Trophoblast cell (in vitro differentiated cells and primary cell): ENCODE results near the gene PPP1R13B.

Experiments used
- DNase-seq, 2 donors: peaks; one replicate each; pipeline ENCODE4 v3.0.0-alpha.2; 2016
- H2AFZ ChIP-seq: 2 replicates; pipeline ENCODE4 v1.6.1; 2013; ENCODE audit warnings: low read length, moderate library complexity, mild to moderate bottlenecking; ENCODE audit not compliant: insufficient read depth, poor library complexity
- H2AK5ac ChIP-seq: 2 replicates; pipeline ENCODE4 v1.6.1; 2013; ENCODE audit warnings: mild to moderate bottlenecking, low read length
- H2BK120ac ChIP-seq: 2 replicates; pipeline ENCODE4 v1.6.1; 2013; ENCODE audit warnings: low read length, mild to moderate bottlenecking, moderate library complexity; ENCODE audit not compliant: insufficient read depth, poor library complexity
- H2BK12ac ChIP-seq: 2 replicates; pipeline ENCODE4 v1.6.1; 2013; ENCODE audit warnings: mild to moderate bottlenecking, low read length, moderate library complexity
- H2BK5ac ChIP-seq: 2 replicates; pipeline ENCODE4 v1.6.1; 2013; ENCODE audit warnings: low read length, low read depth, moderate library complexity, mild to moderate bottlenecking; ENCODE audit not compliant: poor library complexity
- H3K14ac ChIP-seq: 2 replicates; pipeline ENCODE4 v1.6.1; 2013; ENCODE audit warnings: mild to moderate bottlenecking, low read length
- H3K18ac ChIP-seq: 2 replicates; pipeline ENCODE4 v1.6.1; 2013; ENCODE audit warnings: mild to moderate bottlenecking, low read length
- H3K23ac ChIP-seq: 2 replicates; pipeline ENCODE4 v1.6.1; 2013; ENCODE audit warnings: low read length
- H3K27ac ChIP-seq: 2 replicates; pipeline ENCODE4 v1.5.1; 2013; ENCODE audit warnings: low read depth, mild to moderate bottlenecking, inconsistent platforms, low read length, moderate library complexity
- H3K27me3 ChIP-seq: 2 replicates; pipeline ENCODE4 v1.6.1; 2013; ENCODE audit warnings: inconsistent platforms, mild to moderate bottlenecking, low read length, moderate library complexity; ENCODE audit not compliant: insufficient read depth
- H3K36me3 ChIP-seq, 2 experiments: 1 replicate in 1 of 2; 2 replicates in 1 of 2; pipeline ENCODE4 v1.6.1; 2013; ENCODE audit warnings: low read length in 2 of 2, mild to moderate bottlenecking in 2 of 2, moderate library complexity in 1 of 2; ENCODE audit not compliant: insufficient read depth in 2 of 2, control insufficient read depth in 1 of 2
- H3K4ac ChIP-seq: 2 replicates; pipeline ENCODE4 v1.6.1; 2013; ENCODE audit warnings: low read depth, mild to moderate bottlenecking, low read length, moderate library complexity
- H3K4me1 ChIP-seq, 2 experiments: 1 replicate in 1 of 2; 2 replicates in 1 of 2; pipeline ENCODE4 v1.6.1; 2013; ENCODE audit warnings: low read length in 2 of 2, mild to moderate bottlenecking in 2 of 2, moderate library complexity in 1 of 2; ENCODE audit not compliant: insufficient read depth in 2 of 2, control insufficient read depth in 1 of 2
- H3K4me2 ChIP-seq: 2 replicates; pipeline ENCODE4 v1.6.1; 2013; ENCODE audit warnings: inconsistent platforms, mild to moderate bottlenecking, low read length, moderate library complexity
- H3K4me3 ChIP-seq: 2 replicates; pipeline ENCODE4 v1.5.1; 2013; ENCODE audit warnings: mild to moderate bottlenecking, low read depth, low read length, inconsistent platforms
- H3K79me1 ChIP-seq: one replicate; pipeline ENCODE4 v1.6.1; 2013; ENCODE audit warnings: low read length
- H3K79me2 ChIP-seq: 2 replicates; pipeline ENCODE4 v1.6.1; 2013; ENCODE audit warnings: low read length, mild to moderate bottlenecking; ENCODE audit not compliant: control insufficient read depth, insufficient read depth, poor library complexity
- H3K9ac ChIP-seq: 2 replicates; pipeline ENCODE4 v1.6.1; 2013; ENCODE audit warnings: mild to moderate bottlenecking, low read length
- H3K9me3 ChIP-seq: 2 replicates; pipeline ENCODE4 v1.6.1; 2013; ENCODE audit warnings: low read depth, mild to moderate bottlenecking, control low read depth, inconsistent platforms, low read length; ENCODE audit not compliant: insufficient read depth
- H4K12ac ChIP-seq: 2 replicates; pipeline ENCODE4 v1.6.1; 2013; ENCODE audit warnings: low read depth, mild to moderate bottlenecking, low read length, moderate library complexity
- H4K8ac ChIP-seq: 2 replicates; pipeline ENCODE4 v1.6.1; 2013; ENCODE audit warnings: low read depth, mild to moderate bottlenecking, low read length, moderate library complexity
- H4K91ac ChIP-seq: one replicate; pipeline ENCODE4 v1.6.1; 2013; ENCODE audit warnings: low read depth, mild to moderate bottlenecking, low read length, moderate library complexity
- WGBS: extraction: QIAGEN DNeasy Blood & Tissue Kit; methylation state at CpG from one replicate; pipeline ENCODE4 v1.1.7; 2013; ENCODE audit warnings: missing lambda C conversion rate; ENCODE audit not compliant: insufficient read length, insufficient coverage; ENCODE audit errors: extremely low coverage; 5-methylcytosine and 5-hydroxymethylcytosine counted together

Gene PPP1R13B

DNA sequence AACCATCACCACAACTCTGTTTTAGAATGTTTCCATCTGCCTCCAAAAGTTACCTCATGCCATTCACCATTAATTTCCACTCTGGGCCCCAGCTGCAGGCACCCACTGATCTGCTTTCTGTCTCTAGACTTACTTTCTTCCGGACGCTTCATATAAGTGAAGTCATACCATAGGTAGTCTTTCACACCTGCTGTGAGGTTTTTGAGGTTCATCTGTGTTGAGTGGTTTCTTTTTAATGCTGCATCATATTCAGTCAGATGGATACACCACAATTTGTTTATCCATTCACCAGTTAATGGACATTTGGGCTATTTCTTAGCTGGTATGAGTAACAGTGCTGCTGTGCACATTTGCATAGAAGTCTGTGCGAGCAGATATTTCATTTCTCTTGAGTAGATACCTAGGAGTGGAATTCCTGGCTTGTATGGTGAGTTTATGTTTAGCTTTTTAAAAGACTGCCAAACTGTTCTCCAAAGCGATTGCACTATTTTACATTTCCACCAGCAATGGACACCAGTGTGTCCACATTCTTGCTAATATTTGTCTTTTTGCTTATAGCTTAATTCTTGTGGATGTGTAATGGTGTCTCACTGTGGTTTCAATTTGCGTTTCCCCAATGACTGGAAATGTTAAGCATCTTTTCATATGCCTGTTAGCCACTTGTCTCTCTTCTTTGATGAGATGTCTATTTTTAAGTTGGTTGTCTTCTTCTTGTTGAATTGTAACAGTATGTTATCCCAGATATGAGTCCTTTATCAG is 83.5 kb downstream of the PPP1R13B start:
- H4K8ac ChIP-seq, result no peak overlapping the region
- no peak overlapping the region for H2BK12ac ChIP-seq
- H2BK120ac ChIP-seq, result no peak overlapping the region
- H3K79me2 ChIP-seq, result no peaks in the 10 kb centered on the region
- H3K36me3 ChIP-seq, result no peaks in the 10 kb centered on the region
- DNase-seq, result no peak
- no peak overlapping the region for H4K91ac ChIP-seq
- H3K9ac ChIP-seq, result no peak overlapping the region
- H4K12ac ChIP-seq, result no peak overlapping the region
- no peak overlapping the region for H3K23ac ChIP-seq
- H3K4me3 ChIP-seq, result no peak overlapping the region
- no peak overlapping the region for H3K27ac ChIP-seq
- WGBS, result no CpG with 5 or more reads among the region's 5 CpGs
- H3K18ac ChIP-seq, result no peak overlapping the region
- H3K9me3 ChIP-seq, result peaks cover 2% of the 10 kb centered on the region
- no peak overlapping the region for H3K14ac ChIP-seq
- H3K27me3 ChIP-seq, result no peaks in the 10 kb centered on the region
- H3K79me1 ChIP-seq, result no peaks in the 10 kb centered on the region
- H3K4ac ChIP-seq, result no peak overlapping the region
- H2BK5ac ChIP-seq, result no peak overlapping the region
- no peak overlapping the region for H2AFZ ChIP-seq
- no peak overlapping the region for H3K4me2 ChIP-seq
- H2AK5ac ChIP-seq, result no peak overlapping the region
- H3K4me1 ChIP-seq, result no peaks in the 10 kb centered on the region

DNA sequence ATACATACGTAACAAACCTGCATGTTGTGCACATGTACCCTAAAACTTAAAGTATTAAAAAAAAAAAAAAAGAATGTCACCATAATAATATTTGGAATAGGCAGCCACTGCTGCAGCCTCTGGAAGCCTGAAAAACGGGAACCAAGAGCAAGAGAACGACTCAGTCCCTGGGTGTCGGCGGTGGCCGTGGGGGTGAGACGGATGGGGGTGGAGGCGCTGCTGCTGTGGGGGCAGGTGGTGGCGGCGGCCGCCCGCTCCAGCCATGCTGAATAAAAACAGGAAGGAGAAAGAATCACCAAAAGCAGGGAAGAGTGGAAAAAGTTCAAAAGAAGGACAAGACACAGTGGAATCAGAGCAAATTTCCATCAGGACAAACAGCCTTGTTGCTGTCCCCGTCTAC is 84.8 kb downstream of the PPP1R13B start:
- Histone ChIP-seq H3K4ac (no peak overlapping the region), H3K23ac (no peak overlapping the region), H4K8ac (no peak overlapping the region), H3K14ac (no peak overlapping the region), H3K27ac (no peak overlapping the region), H4K91ac (no peak overlapping the region), H4K12ac (no peak overlapping the region), H3K9me3 (peaks cover 2% of the 10 kb centered on the region), H2AFZ (no peak overlapping the region), H3K79me2 (no peaks in the 10 kb centered on the region), H3K4me1 (no peaks in the 10 kb centered on the region), H3K9ac (no peak overlapping the region), H3K4me3 (no peak overlapping the region), H3K79me1 (no peaks in the 10 kb centered on the region), H2BK5ac (no peak overlapping the region), H3K18ac (no peak overlapping the region), H3K27me3 (no peaks in the 10 kb centered on the region), H3K36me3 (no peaks in the 10 kb centered on the region), H2BK120ac (no peak overlapping the region), H3K4me2 (no peak overlapping the region), H2BK12ac (no peak overlapping the region), H2AK5ac (no peak overlapping the region)
- no peak for DNase-seq
- WGBS, result no CpG with 5 or more reads among the region's 13 CpGs

DNA sequence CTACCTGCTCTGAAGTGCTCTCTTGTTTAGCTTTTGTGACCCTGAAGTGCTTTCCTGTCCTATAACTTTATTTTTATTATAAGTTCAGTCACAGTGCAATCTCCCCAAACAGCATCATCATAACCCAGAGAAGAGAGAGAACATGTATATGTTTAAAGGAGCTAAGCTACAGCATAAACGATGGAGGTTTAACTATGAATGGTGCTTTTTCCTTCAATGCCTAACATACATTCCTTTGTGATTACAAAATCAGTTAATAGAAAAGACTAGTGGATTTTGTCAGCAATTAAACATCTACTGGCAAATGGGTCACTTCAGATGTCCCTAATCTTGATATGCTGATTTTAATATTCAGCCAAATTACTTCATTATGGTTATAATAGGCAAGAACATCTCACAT is 85.3 kb downstream of the PPP1R13B start:
- H3K9me3 ChIP-seq, result peaks cover 2% of the 10 kb centered on the region
- H3K23ac ChIP-seq, result no peak overlapping the region
- WGBS, result no CpG with 5 or more reads among the region's 1 CpG

DNA sequence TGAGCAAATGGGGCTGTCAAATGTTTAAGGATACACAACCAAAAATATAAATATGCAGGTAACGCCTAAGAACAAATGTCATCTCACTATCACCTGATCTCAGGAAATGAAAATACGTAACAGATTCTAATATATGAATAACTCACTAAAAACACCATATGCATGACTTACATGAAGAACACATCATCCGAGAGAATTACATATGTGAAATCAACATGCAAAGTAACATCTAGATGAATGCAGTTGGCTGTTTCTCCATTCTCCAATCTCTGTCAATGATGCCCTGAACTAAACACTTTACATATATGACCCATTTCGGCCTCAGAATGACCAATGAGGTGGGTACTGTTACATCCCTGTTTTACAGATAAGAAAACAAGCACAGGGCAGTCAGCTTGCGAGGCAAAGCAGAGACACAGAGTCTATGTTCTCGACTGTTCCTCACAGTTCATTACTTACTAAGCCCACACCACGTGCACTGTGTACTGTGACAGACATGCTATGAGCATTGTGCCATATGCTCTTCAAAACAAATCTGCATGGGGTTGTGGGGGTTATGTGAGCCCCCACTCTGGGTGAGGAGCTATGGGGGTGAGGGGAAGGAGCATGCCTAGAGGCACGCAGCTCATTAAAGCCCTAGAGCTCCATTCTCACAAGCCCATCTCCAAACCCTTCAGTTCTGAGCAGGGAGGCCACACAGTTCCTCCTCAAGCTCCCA is 89.2 kb downstream of the PPP1R13B start:
- Histone ChIP-seq H3K27ac (no peak overlapping the region), H3K79me2 (no peaks in the 10 kb centered on the region), H3K23ac (no peak overlapping the region), H3K4ac (no peak overlapping the region), H3K27me3 (no peaks in the 10 kb centered on the region), H3K4me2 (no peak overlapping the region), H3K14ac (no peak overlapping the region), H2BK5ac (no peak overlapping the region), H2AFZ (no peak overlapping the region), H3K36me3 (no peaks in the 10 kb centered on the region), H3K9me3 (peaks cover 2% of the 10 kb centered on the region), H2BK120ac (no peak overlapping the region), H2BK12ac (no peak overlapping the region), H3K9ac (no peak overlapping the region), H3K79me1 (no peaks in the 10 kb centered on the region), H4K12ac (no peak overlapping the region), H3K4me3 (no peak overlapping the region), H4K8ac (no peak overlapping the region), H3K18ac (no peak overlapping the region), H4K91ac (no peak overlapping the region), H2AK5ac (no peak overlapping the region), H3K4me1 (no peaks in the 10 kb centered on the region)
- no peak for DNase-seq
- no CpG with 5 or more reads among the region's 8 CpGs for WGBS

More for the DNA sequence above, 85.3 kb downstream of the PPP1R13B start:
- H3K4me2 ChIP-seq, result no peak overlapping the region
- no peak overlapping the region for H2BK12ac ChIP-seq
- H3K36me3 ChIP-seq, result no peaks in the 10 kb centered on the region
- no peaks in the 10 kb centered on the region for H3K79me1 ChIP-seq
- H4K12ac ChIP-seq, result no peak overlapping the region
- no peak overlapping the region for H3K4me3 ChIP-seq
- no peak overlapping the region for H4K8ac ChIP-seq
- H3K9ac ChIP-seq, result no peak overlapping the region
- no peak overlapping the region for H2BK5ac ChIP-seq
- no peak for DNase-seq
- no peak overlapping the region for H2AK5ac ChIP-seq
- no peaks in the 10 kb centered on the region for H3K79me2 ChIP-seq
- H4K91ac ChIP-seq, result no peak overlapping the region
- H3K27me3 ChIP-seq, result no peaks in the 10 kb centered on the region
- no peak overlapping the region for H3K27ac ChIP-seq
- no peak overlapping the region for H3K14ac ChIP-seq
- H2AFZ ChIP-seq, result no peak overlapping the region
- H3K4ac ChIP-seq, result no peak overlapping the region
- H2BK120ac ChIP-seq, result no peak overlapping the region
- H3K4me1 ChIP-seq, result no peaks in the 10 kb centered on the region
- no peak overlapping the region for H3K18ac ChIP-seq
